Measurements from ENCODE around the gene AQR. TPM values are rescaled to one million over a fixed set of nuclear protein-coding genes. Genes with fewer than 3 reads are reported as not detected.
A peak's percentile ranks its signal among the peaks of the same experiment; 100 is the strongest.

Gene AQR
- total and polyA plus RNA-seq, 2 of the 13 experiments (the other 11 are each of a cell fraction or from before 2014, with no cell fraction given), result 18.7 to 31.3 TPM

DNA sequence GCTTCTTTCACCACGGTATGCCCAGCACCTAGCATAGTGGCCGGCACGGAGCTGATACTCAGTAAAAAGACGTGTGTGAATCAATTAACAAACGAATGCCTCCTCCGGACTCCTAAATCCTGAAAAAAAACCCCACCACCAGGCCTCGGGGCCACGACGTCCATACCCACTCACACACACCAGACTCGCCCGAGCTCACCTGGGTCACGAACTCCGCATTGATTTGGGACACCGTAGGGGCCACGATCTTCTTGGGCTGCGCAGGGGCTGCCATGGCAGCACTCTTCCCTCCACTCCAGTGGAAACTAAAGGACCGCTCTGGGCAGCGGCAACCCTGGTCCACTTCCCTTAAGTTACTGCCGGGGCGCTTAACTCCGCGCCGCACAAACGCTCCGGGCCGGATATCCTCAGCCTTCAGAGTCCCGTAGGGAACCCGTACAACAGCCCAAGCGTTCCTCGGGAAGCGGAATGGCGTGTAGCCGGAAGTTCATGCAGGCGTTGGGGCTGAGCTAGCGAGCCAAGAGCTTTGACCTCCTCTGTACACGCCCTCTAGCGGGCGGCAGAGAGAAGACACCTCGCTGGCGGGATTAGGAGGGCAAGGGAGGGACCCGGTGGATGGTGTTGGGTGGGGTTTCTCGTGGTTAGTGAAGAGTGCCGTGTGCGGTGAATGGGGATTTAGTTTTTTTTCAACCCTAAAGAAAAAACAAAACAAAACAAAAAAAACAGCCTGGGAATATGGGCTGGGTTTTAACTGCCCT, at the start of gene AQR (continued):
- TF ChIP-seq, protein P1, sequence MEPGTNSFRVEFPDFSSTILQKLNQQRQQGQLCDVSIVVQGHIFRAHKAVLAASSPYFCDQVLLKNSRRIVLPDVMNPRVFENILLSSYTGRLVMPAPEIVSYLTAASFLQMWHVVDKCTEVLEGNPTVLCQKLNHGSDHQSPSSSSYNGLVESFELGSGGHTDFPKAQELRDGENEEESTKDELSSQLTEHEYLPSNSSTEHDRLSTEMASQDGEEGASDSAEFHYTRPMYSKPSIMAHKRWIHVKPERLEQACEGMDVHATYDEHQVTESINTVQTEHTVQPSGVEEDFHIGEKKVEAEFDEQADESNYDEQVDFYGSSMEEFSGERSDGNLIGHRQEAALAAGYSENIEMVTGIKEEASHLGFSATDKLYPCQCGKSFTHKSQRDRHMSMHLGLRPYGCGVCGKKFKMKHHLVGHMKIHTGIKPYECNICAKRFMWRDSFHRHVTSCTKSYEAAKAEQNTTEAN (CRISPR knock-in tag; conservative IDR thresholded peaks at IDR 0.05), result peak; percentile 74
- TF ChIP-seq RFX1 (IDR thresholded peaks at IDR 0.05), result no peak
- no peak for TF ChIP-seq ZNF746 (CRISPR knock-in tag; IDR thresholded peaks at IDR 0.05)
- TF ChIP-seq TBX2 (CRISPR knock-in tag; IDR thresholded peaks at IDR 0.05; ENCODE audit: borderline replicate concordance), result peak; percentile 53; the same call in 1 of the 2 replicates
- TF ChIP-seq ARID2 (CRISPR knock-in tag; IDR thresholded peaks at IDR 0.05; ENCODE audit: borderline replicate concordance), result peak; percentile 58; the same call in 1 of the 2 replicates
- TF ChIP-seq YEATS2 (CRISPR knock-in tag; IDR thresholded peaks at IDR 0.05; ENCODE audit: borderline replicate concordance), result peak; percentile 98
- no peak for TF ChIP-seq ZNF432 (CRISPR knock-in tag; IDR thresholded peaks at IDR 0.05; ENCODE audit: borderline replicate concordance)
- TF ChIP-seq ZMAT3 (CRISPR knock-in tag; conservative IDR thresholded peaks at IDR 0.05), result 0 out of 2 replicates have a peak, but pooled peaks have one; percentile 59
- TF ChIP-seq ZFP1 (CRISPR knock-in tag; IDR thresholded peaks at IDR 0.05), result peak; percentile 71; the same call in 1 of the 2 replicates
- TF ChIP-seq, protein P2, sequence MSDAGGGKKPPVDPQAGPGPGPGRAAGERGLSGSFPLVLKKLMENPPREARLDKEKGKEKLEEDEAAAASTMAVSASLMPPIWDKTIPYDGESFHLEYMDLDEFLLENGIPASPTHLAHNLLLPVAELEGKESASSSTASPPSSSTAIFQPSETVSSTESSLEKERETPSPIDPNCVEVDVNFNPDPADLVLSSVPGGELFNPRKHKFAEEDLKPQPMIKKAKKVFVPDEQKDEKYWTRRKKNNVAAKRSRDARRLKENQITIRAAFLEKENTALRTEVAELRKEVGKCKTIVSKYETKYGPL (CRISPR knock-in tag; IDR thresholded peaks at IDR 0.05), result no peak
- TF ChIP-seq ZFP37 (CRISPR knock-in tag; IDR thresholded peaks at IDR 0.05; ENCODE audit: borderline replicate concordance), result 0 out of 2 replicates have a peak, but pooled peaks have one; percentile 59
- TF ChIP-seq KDM4B (CRISPR knock-in tag; IDR thresholded peaks at IDR 0.05), result peak; percentile 84
- TF ChIP-seq XRCC5 (optimal IDR thresholded peaks at IDR 0.05; ENCODE audit: low read length), result peak; percentile 99
- peak; percentile 81; the same call in 1 of the 2 replicates for TF ChIP-seq MEIS2 (CRISPR knock-in tag; IDR thresholded peaks at IDR 0.05)
- peak; percentile 54; the same call in 1 of the 2 replicates for TF ChIP-seq ZNF160 (CRISPR knock-in tag; IDR thresholded peaks at IDR 0.05)
- TF ChIP-seq, protein P3, sequence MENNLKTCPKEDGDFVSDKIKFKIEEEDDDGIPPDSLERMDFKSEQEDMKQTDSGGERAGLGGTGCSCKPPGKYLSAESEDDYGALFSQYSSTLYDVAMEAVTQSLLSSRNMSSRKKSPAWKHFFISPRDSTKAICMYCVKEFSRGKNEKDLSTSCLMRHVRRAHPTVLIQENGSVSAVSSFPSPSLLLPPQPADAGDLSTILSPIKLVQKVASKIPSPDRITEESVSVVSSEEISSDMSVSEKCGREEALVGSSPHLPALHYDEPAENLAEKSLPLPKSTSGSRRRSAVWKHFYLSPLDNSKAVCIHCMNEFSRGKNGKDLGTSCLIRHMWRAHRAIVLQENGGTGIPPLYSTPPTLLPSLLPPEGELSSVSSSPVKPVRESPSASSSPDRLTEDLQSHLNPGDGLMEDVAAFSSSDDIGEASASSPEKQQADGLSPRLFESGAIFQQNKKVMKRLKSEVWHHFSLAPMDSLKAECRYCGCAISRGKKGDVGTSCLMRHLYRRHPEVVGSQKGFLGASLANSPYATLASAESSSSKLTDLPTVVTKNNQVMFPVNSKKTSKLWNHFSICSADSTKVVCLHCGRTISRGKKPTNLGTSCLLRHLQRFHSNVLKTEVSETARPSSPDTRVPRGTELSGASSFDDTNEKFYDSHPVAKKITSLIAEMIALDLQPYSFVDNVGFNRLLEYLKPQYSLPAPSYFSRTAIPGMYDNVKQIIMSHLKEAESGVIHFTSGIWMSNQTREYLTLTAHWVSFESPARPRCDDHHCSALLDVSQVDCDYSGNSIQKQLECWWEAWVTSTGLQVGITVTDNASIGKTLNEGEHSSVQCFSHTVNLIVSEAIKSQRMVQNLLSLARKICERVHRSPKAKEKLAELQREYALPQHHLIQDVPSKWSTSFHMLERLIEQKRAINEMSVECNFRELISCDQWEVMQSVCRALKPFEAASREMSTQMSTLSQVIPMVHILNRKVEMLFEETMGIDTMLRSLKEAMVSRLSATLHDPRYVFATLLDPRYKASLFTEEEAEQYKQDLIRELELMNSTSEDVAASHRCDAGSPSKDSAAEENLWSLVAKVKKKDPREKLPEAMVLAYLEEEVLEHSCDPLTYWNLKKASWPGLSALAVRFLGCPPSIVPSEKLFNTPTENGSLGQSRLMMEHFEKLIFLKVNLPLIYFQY (CRISPR knock-in tag; IDR thresholded peaks at IDR 0.05; ENCODE audit: borderline replicate concordance), result peak; percentile 88
- TF ChIP-seq TAF15 (IDR thresholded peaks at IDR 0.05; ENCODE audit: low read depth, low read length, poor library complexity, severe bottlenecking), result no peak
- TF ChIP-seq KLF11 (CRISPR knock-in tag; IDR thresholded peaks at IDR 0.05), result 0 out of 2 replicates have a peak, but pooled peaks have one; percentile 55
- TF ChIP-seq, protein P4, sequence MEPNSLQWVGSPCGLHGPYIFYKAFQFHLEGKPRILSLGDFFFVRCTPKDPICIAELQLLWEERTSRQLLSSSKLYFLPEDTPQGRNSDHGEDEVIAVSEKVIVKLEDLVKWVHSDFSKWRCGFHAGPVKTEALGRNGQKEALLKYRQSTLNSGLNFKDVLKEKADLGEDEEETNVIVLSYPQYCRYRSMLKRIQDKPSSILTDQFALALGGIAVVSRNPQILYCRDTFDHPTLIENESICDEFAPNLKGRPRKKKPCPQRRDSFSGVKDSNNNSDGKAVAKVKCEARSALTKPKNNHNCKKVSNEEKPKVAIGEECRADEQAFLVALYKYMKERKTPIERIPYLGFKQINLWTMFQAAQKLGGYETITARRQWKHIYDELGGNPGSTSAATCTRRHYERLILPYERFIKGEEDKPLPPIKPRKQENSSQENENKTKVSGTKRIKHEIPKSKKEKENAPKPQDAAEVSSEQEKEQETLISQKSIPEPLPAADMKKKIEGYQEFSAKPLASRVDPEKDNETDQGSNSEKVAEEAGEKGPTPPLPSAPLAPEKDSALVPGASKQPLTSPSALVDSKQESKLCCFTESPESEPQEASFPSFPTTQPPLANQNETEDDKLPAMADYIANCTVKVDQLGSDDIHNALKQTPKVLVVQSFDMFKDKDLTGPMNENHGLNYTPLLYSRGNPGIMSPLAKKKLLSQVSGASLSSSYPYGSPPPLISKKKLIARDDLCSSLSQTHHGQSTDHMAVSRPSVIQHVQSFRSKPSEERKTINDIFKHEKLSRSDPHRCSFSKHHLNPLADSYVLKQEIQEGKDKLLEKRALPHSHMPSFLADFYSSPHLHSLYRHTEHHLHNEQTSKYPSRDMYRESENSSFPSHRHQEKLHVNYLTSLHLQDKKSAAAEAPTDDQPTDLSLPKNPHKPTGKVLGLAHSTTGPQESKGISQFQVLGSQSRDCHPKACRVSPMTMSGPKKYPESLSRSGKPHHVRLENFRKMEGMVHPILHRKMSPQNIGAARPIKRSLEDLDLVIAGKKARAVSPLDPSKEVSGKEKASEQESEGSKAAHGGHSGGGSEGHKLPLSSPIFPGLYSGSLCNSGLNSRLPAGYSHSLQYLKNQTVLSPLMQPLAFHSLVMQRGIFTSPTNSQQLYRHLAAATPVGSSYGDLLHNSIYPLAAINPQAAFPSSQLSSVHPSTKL (CRISPR knock-in tag; IDR thresholded peaks at IDR 0.05), result peak; percentile 77
- TF ChIP-seq ZNF331 (CRISPR knock-in tag; IDR thresholded peaks at IDR 0.05), result peak; percentile 88
